GM19395 (cell line): ENCODE measurements around the gene TPBGL.

Experiments used
- ATAC-seq: cut with Tn5 transposase; IDR thresholded peaks from one replicate; pipeline ENCODE4 v1.9.1; 2021; ENCODE audit warnings: mild to moderate bottlenecking, moderate library complexity; ENCODE audit not compliant: unreplicated experiment

TPBGL gene

GRCh38 chr11:75245356-75246005, 4.9 kb downstream of the TPBGL start:
- ATAC-seq = no peak

GRCh38 chr11:75246006-75246670, 5.6 kb downstream of the TPBGL start:
- no peak for ATAC-seq

- no peak for ATAC-seq
Measured at GRCh38 chr11:75246671-75247350, 6.2 kb downstream of the TPBGL start.

GRCh38 chr11:75248924-75249256, 8.3 kb downstream of the TPBGL start:
- no peak for ATAC-seq

- no peak for ATAC-seq
Measured at GRCh38 chr11:75249704-75250103, 9.1 kb downstream of the TPBGL start.

GRCh38 chr11:75254326-75254725, 13.8 kb downstream of the TPBGL start:
- ATAC-seq = no peak

GRCh38 chr11:75260396-75261170, 20.0 kb downstream of the TPBGL start:
- no peak for ATAC-seq

- no peak for ATAC-seq
Measured at GRCh38 chr11:75261902-75262361, 21.4 kb downstream of the TPBGL start.

- ATAC-seq = no peak
Measured at GRCh38 chr11:75262436-75262835, 21.9 kb downstream of the TPBGL start.

- no peak for ATAC-seq
Measured at GRCh38 chr11:75262961-75263852, 22.6 kb downstream of the TPBGL start.

GRCh38 chr11:75263944-75264349, 23.4 kb downstream of the TPBGL start:
- no peak for ATAC-seq

- ATAC-seq = no peak
Measured at GRCh38 chr11:75264356-75264755, 23.8 kb downstream of the TPBGL start.

GRCh38 chr11:75264971-75265370, 24.4 kb downstream of the TPBGL start:
- ATAC-seq = no peak

GRCh38 chr11:75265851-75266531, 25.4 kb downstream of the TPBGL start:
- no peak for ATAC-seq

- no peak for ATAC-seq
Measured at GRCh38 chr11:75267171-75267970, 26.8 kb downstream of the TPBGL start.

GRCh38 chr11:75268626-75269366, 28.2 kb downstream of the TPBGL start:
- no peak for ATAC-seq

GRCh38 chr11:75269367-75269660, 28.7 kb downstream of the TPBGL start:
- ATAC-seq = no peak

- no peak for ATAC-seq
Measured at GRCh38 chr11:75269896-75270295, 29.3 kb downstream of the TPBGL start.
